ENCODE measurements around the gene STXBP3.

DNA sequence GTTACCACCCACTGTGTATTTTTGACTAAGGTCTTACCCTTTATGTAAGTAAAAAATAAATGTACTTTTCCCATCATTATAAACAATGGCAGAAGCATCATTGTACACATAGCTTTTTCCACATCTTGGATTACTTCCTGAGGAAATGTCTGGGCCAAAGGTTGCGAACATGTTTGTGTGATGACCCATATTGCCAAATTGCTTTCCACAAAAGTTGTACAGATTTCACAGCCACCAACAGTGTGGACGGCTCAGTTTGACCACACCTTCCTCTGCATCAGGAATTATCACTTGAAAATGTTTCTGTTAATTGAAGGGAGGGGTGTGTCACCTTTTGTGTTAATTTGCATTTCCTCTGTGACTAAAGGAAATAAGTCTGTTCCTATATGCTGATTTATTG is 84.8 kb downstream of the STXBP3 start:
- no peak for TF ChIP-seq CTCF (conservative IDR thresholded peaks at IDR 0.05; ENCODE audit: low read depth, low read length)
- TF ChIP-seq EZH2 (IDR thresholded peaks at IDR 0.05; ENCODE audit: borderline replicate concordance, low read depth, low read length, poor library complexity, severe bottlenecking): no peak

All from A673 (cell line).